Heart left ventricle (tissue), 16 donors: ENCODE data around the gene CNPY1. TPM values are rescaled to one million over a fixed set of nuclear protein-coding genes. Genes with fewer than 3 reads are reported as not detected.
A peak's percentile ranks its signal among the peaks of the same experiment; 100 is the strongest.

Experiments
- ATAC-seq, 4 donors: fragments of 200-7000 bp; cut with Tn5 transposase; one replicate each; pipeline ENCODE4 v1.9.1; 2020 to 2022; ENCODE audit warnings: moderate library complexity in 4 of 4, mild to moderate bottlenecking in 3 of 4, moderate number of reproducible peaks in 1 of 4
- DNase-seq, 5 donors: peaks; one replicate each; pipeline ENCODE4 v3.0.0-alpha.2; 2020
- H3K27ac ChIP-seq, 12 donors: fragments of 200-600 bp; sonication (generic) in 4 of 12; one replicate each; pipeline versions ENCODE4 v1.5.0 to v1.8.0; 2016 to 2022; ENCODE audit warnings: mild to moderate bottlenecking in 2 of 12
- H3K27me3 ChIP-seq, 9 donors: fragments of 200-600 bp; sonication (generic) in 2 of 9; one replicate each; pipeline versions ENCODE4 v1.5.1 to v1.8.0; 2016 to 2022; ENCODE audit warnings: mild to moderate bottlenecking in 3 of 9
- H3K36me3 ChIP-seq, 9 donors: fragments of 200-600 bp; sonication (generic) in 2 of 9; one replicate each; pipeline versions ENCODE4 v1.5.0 to v1.8.0; 2018 to 2022; ENCODE audit warnings: mild to moderate bottlenecking in 2 of 9
- H3K4me1 ChIP-seq, 12 donors: fragments of 200-600 bp; sonication (generic) in 4 of 12; one replicate each; pipeline versions ENCODE4 v1.5.0 to v1.8.0; 2016 to 2022; ENCODE audit warnings: mild to moderate bottlenecking in 3 of 12
- H3K4me3 ChIP-seq, 12 donors: fragments of 200-600 bp; sonication (generic) in 4 of 12; one replicate each; pipeline versions ENCODE4 v1.5.0 to v1.8.0; 2017 to 2022; ENCODE audit warnings: mild to moderate bottlenecking in 9 of 12, moderate library complexity in 4 of 12
- H3K9me3 ChIP-seq, 12 donors: fragments of 200-600 bp; sonication (generic) in 4 of 12; one replicate each; pipeline versions ENCODE4 v1.5.0 to v1.8.0; 2016 to 2022; ENCODE audit warnings: mild to moderate bottlenecking in 1 of 12
- POLR2A ChIP-seq, 2 donors: fragments of 450-650 bp; IDR thresholded peaks; one replicate each; pipeline ENCODE4 v1.6.1; 2017; ENCODE audit warnings: antibody characterized with exemption in 2 of 2, mild to moderate bottlenecking in 2 of 2, moderate library complexity in 2 of 2
- WGBS, 4 donors: extraction: QIAGEN DNeasy Blood & Tissue Kit in 2 of 4; methylation state at CpG; one replicate each; pipeline versions ENCODE4 v1.1.5 to v1.1.7; 2013 to 2018; 5-methylcytosine and 5-hydroxymethylcytosine counted together
- intact Hi-C, 10 donors: fragments of 100-400 bp; cut with DNase I; formaldehyde crosslinking; loops; one replicate each; pipeline versions ENCODE4 v1.11.1 to v1.14.2; 2022
- polyA plus RNA-seq, 2 donors: library from polyadenylated mRNA; stranded (reverse); fragments of 200-250 nt; gene quantifications; one replicate each; pipeline ENCODE4 v1.2.3, GENCODE V29; 2013
- total RNA-seq, 9 donors: library from RNA; depleted of rRNA in 2 of 9; stranded (reverse); fragments of >200 nt in 2 of 9; fragmentation: NEBNext Ultra II Directional in 3 of 9; extraction: Animal tissue kit (Norgen Biotek cat#: 25700) in 3 of 9; gene quantifications; one replicate each; pipeline versions ENCODE4 v1.1.0 to v1.2.4, GENCODE V29; 2016 to 2023
- TF ChIP-seq, protein P1 (sequence below), 12 donors: fragments of 200-600 bp; sonication (generic) in 4 of 12; IDR thresholded peaks; one replicate each; pipeline versions ENCODE4 v1.5.0 to v1.8.0; 2018 to 2022; ENCODE audit warnings: antibody characterized with exemption in 12 of 12, mild to moderate bottlenecking in 5 of 12
- donor health status: ischemic (EF 13 %, LVEDD 7.1; RV severe dilation, severe dysfunction).
- donor health status: healthy with polysubstance abuse.
- donor health status: DM: no; HTN: yes; CAD: no.
- donor health status: DM: no; HTN: no; CAD: no.
- donor health status: ischemic (EF 25% LVEDD 6.9; RV normal size, moderate dysfunction).
- donor health status: ischemic (EF 25% LVEDD 5.7; RV mildly dilated, moderate dysfunction).
- donor health status: healthy.
- donor health status: DM: yes; HTN: yes; CAD: no.
- donor health status: ischemic (EF 35%, LVEDD 5.7; RV mildly dilated, moderate dysfunction).
- donor health status: nonischemic (EF 11% LVEDD 7.7; RV severe dilation, severe dysfunction).
- donor health status: DM: yes; HTN: yes; CAD: no.
- donor health status: PGD.
- donor health status: ischemic (EF 29% LVEDD 5.4; RV normal size, mild dysfunction).
- donor health status: nonischemic (EF 23%, LVEDD 6.1; RV moderate dilation, normal function).

The CNPY1 gene
- total and polyA plus RNA-seq, 11 donors, result not detected

DNA sequence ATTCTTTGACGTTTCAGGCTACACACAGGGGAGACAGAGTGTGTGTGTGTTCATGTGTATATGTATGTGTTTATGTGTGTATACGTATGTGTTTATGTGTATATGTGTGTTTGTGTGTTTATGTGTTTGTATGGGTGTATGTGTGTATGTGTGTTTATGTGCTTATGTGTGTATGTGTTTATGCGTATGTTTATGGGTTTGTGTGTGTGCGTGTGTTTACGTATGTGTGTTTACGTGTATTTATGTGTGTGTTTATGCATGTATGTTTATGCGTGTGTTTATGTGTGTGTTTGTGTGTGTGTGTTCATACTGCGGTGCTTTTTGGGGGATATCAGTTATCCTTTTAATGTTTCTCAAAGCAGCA, 39.2 kb upstream of the CNPY1 start:
- Histone ChIP-seq H3K4me3 (no peak overlapping the region), H3K27ac (no peak overlapping the region), H3K36me3 (no peaks in the 10 kb centered on the region), H3K4me1 (peaks cover 0 to 15% (median 0%) of the 10 kb centered on the region in 12 donors), H3K27me3 (peaks cover 0 to 21% (median 0%) of the 10 kb centered on the region in 9 donors), H3K9me3 (no peaks in the 10 kb centered on the region)
- 79 to 86% (median 82%) methylated on average over 8 of the region's 8 CpGs for WGBS, 4 donors
- ATAC-seq (no peak), DNase-seq (no peak)
- intact Hi-C loops, result no loop called here
- TF ChIP-seq, protein P1, sequence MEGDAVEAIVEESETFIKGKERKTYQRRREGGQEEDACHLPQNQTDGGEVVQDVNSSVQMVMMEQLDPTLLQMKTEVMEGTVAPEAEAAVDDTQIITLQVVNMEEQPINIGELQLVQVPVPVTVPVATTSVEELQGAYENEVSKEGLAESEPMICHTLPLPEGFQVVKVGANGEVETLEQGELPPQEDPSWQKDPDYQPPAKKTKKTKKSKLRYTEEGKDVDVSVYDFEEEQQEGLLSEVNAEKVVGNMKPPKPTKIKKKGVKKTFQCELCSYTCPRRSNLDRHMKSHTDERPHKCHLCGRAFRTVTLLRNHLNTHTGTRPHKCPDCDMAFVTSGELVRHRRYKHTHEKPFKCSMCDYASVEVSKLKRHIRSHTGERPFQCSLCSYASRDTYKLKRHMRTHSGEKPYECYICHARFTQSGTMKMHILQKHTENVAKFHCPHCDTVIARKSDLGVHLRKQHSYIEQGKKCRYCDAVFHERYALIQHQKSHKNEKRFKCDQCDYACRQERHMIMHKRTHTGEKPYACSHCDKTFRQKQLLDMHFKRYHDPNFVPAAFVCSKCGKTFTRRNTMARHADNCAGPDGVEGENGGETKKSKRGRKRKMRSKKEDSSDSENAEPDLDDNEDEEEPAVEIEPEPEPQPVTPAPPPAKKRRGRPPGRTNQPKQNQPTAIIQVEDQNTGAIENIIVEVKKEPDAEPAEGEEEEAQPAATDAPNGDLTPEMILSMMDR (IDR thresholded peaks at IDR 0.05), result no peak
- TF ChIP-seq POLR2A (IDR thresholded peaks at IDR 0.05), result no peak

DNA sequence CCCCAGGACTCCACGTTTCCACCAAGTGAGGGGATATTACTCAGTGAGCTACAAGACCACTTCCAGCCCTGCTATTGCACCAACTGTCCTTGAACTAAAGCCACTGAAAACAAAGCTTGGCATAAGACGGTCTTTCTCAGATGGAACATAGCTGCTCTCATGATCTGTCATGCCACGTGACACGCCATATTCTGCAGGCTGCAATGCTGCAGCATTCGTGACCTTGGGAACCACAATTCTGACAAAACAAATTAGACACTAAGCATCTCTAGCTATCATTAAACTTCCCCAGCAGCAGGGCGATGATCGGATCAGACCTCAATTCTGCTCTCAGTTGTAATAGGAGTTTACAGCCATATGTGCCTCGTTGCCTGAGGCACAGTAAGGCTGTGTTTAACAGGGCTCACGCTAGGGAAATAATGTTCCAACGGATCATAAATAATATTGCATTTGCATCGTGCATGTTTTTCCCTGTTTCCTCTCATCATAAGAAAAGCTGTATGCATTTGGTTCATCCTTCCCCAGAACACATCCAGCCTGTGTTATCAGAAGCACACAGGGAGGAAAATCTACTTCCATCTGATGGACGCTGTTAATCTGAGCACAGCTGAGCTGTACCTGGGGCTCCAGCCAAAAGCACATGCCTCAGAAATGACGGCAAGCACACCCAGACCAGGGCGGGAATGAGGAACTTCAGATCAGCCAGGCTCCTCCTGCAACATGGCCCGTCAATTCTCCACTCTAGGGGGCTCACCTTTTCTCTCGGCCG, 38.6 kb upstream of the CNPY1 start:
- Histone ChIP-seq H3K4me3 (no peak overlapping the region), H3K9me3 (no peaks in the 10 kb centered on the region), H3K27me3 (peaks cover 0 to 21% (median 0%) of the 10 kb centered on the region in 9 donors), H3K27ac (no peak overlapping the region), H3K36me3 (no peaks in the 10 kb centered on the region), H3K4me1 (peaks cover 0 to 9% (median 0%) of the 10 kb centered on the region in 12 donors)
- DNase-seq (peak in 1 of 5 donors; percentile 59), ATAC-seq (peak in 2 of 4 donors; percentile 56 to 69)
- TF ChIP-seq POLR2A (IDR thresholded peaks at IDR 0.05), result no peak
- TF ChIP-seq, protein P1 (IDR thresholded peaks at IDR 0.05), result no peak
- intact Hi-C loops, result no loop called here
- 54 to 65% (median 59%) methylated on average over 17 of the region's 17 CpGs for WGBS, 4 donors

DNA sequence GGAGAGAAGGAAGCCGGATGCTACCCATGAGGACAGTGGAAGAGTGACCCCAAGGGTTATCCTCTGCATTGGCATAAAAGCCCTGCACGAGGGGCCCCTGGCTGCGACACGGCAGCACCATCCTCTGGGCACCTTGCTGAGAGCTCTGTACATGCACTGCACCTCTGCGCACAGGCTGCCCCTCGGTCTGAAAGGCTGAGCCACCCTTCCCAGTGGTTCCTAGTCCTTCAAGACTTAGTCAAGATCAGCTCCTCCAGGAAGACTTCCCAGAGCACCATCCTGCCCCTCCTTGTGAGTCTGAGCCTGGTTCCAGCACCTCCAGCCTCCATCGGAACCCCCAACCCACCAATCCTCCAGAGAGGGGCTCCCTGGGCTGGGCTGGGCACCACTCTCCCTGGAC, 37.9 kb upstream of the CNPY1 start:
- peaks cover 0 to 9% (median 0%) of the 10 kb centered on the region in 12 donors for H3K4me1 ChIP-seq
- H3K27ac ChIP-seq, result no peak overlapping the region
- no peak for DNase-seq
- peaks cover 0 to 18% (median 0%) of the 10 kb centered on the region in 9 donors for H3K27me3 ChIP-seq
- no peak for ATAC-seq
- intact Hi-C loops, result no loop called here
- 82 to 92% (median 87%) methylated on average over 7 of the region's 7 CpGs for WGBS, 4 donors
- H3K4me3 ChIP-seq, result no peak overlapping the region
- H3K9me3 ChIP-seq, result no peaks in the 10 kb centered on the region
- TF ChIP-seq, protein P1 (IDR thresholded peaks at IDR 0.05), result no peak
- no peak for TF ChIP-seq POLR2A (IDR thresholded peaks at IDR 0.05)
- H3K36me3 ChIP-seq, result no peaks in the 10 kb centered on the region

DNA sequence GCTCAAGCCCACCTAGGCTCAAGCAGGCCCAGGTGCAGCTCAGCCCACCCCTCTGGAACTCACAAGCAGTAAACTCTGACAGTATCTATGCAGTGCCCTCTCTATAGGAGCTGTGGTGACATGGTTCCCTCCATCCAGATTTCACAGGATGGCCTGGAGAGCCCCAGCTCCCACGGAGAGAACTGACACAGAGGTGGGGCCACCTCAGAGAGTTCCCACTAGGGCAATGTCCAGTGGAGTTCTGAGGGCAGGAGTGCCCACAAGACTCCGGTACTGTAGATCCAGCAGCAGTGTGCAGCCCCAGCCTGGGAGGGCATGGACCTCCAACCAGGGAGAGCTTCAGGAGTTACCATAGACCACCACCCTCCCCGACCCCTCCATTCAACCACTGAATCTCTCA, 37.3 kb upstream of the CNPY1 start:
- Histone ChIP-seq H3K4me3 (no peak overlapping the region), H3K27ac (no peak overlapping the region), H3K9me3 (no peaks in the 10 kb centered on the region), H3K4me1 (peaks cover 0 to 9% (median 0%) of the 10 kb centered on the region in 12 donors), H3K36me3 (no peaks in the 10 kb centered on the region), H3K27me3 (peaks cover 0 to 18% (median 0%) of the 10 kb centered on the region in 9 donors)
- WGBS, 4 donors, result 73 to 89% (median 84%) methylated on average over 3 of the region's 3 CpGs
- TF ChIP-seq POLR2A (IDR thresholded peaks at IDR 0.05), result no peak
- TF ChIP-seq, protein P1 (IDR thresholded peaks at IDR 0.05), result no peak
- peak in 1 of 5 donors; percentile 16 for DNase-seq
- no peak for ATAC-seq
- intact Hi-C loops, result no loop called here
